Heart left ventricle (tissue), 16 donors: ENCODE results near the gene IFI44L. TPM values are rescaled to one million over a fixed set of nuclear protein-coding genes. Genes with fewer than 3 reads are reported as not detected.

Experiments used
- ATAC-seq, 4 donors: fragments of 200-7000 bp; cut with Tn5 transposase; one replicate each; pipeline ENCODE4 v1.9.1; 2020 to 2022; ENCODE audit warnings: moderate library complexity in 4 of 4, mild to moderate bottlenecking in 3 of 4, moderate number of reproducible peaks in 1 of 4
- DNase-seq, 5 donors: peaks; one replicate each; pipeline ENCODE4 v3.0.0-alpha.2; 2020
- H3K27ac ChIP-seq, 12 donors: fragments of 200-600 bp; sonication (generic) in 4 of 12; one replicate each; pipeline versions ENCODE4 v1.5.0 to v1.8.0; 2016 to 2022; ENCODE audit warnings: mild to moderate bottlenecking in 2 of 12
- H3K27me3 ChIP-seq, 9 donors: fragments of 200-600 bp; sonication (generic) in 2 of 9; one replicate each; pipeline versions ENCODE4 v1.5.1 to v1.8.0; 2016 to 2022; ENCODE audit warnings: mild to moderate bottlenecking in 3 of 9
- H3K36me3 ChIP-seq, 9 donors: fragments of 200-600 bp; sonication (generic) in 2 of 9; one replicate each; pipeline versions ENCODE4 v1.5.0 to v1.8.0; 2018 to 2022; ENCODE audit warnings: mild to moderate bottlenecking in 2 of 9
- H3K4me1 ChIP-seq, 12 donors: fragments of 200-600 bp; sonication (generic) in 4 of 12; one replicate each; pipeline versions ENCODE4 v1.5.0 to v1.8.0; 2016 to 2022; ENCODE audit warnings: mild to moderate bottlenecking in 3 of 12
- H3K4me3 ChIP-seq, 12 donors: fragments of 200-600 bp; sonication (generic) in 4 of 12; one replicate each; pipeline versions ENCODE4 v1.5.0 to v1.8.0; 2017 to 2022; ENCODE audit warnings: mild to moderate bottlenecking in 9 of 12, moderate library complexity in 4 of 12
- H3K9me3 ChIP-seq, 12 donors: fragments of 200-600 bp; sonication (generic) in 4 of 12; one replicate each; pipeline versions ENCODE4 v1.5.0 to v1.8.0; 2016 to 2022; ENCODE audit warnings: mild to moderate bottlenecking in 1 of 12
- CTCF ChIP-seq, 12 donors: fragments of 200-600 bp; sonication (generic) in 4 of 12; IDR thresholded peaks; one replicate each; pipeline versions ENCODE4 v1.5.0 to v1.8.0; 2018 to 2022; ENCODE audit warnings: antibody characterized with exemption in 12 of 12, mild to moderate bottlenecking in 5 of 12
- POLR2A ChIP-seq, 2 donors: fragments of 450-650 bp; IDR thresholded peaks; one replicate each; pipeline ENCODE4 v1.6.1; 2017; ENCODE audit warnings: antibody characterized with exemption in 2 of 2, mild to moderate bottlenecking in 2 of 2, moderate library complexity in 2 of 2
- WGBS, 4 donors: extraction: QIAGEN DNeasy Blood & Tissue Kit in 2 of 4; methylation state at CpG; one replicate each; pipeline versions ENCODE4 v1.1.5 to v1.1.7; 2013 to 2018; 5-methylcytosine and 5-hydroxymethylcytosine counted together
- intact Hi-C, 10 donors: fragments of 100-400 bp; cut with DNase I; formaldehyde crosslinking; loops; one replicate each; pipeline versions ENCODE4 v1.11.1 to v1.14.2; 2022
- polyA plus RNA-seq, 2 donors: library from polyadenylated mRNA; stranded (reverse); fragments of 200-250 nt; gene quantifications; one replicate each; pipeline ENCODE4 v1.2.3, GENCODE V29; 2013
- total RNA-seq, 9 donors: library from RNA; depleted of rRNA in 2 of 9; stranded (reverse); fragments of >200 nt in 2 of 9; fragmentation: NEBNext Ultra II Directional in 3 of 9; extraction: Animal tissue kit (Norgen Biotek cat#: 25700) in 3 of 9; gene quantifications; one replicate each; pipeline versions ENCODE4 v1.1.0 to v1.2.4, GENCODE V29; 2016 to 2023
- donor health status: ischemic (EF 13 %, LVEDD 7.1; RV severe dilation, severe dysfunction).
- donor health status: healthy with polysubstance abuse.
- donor health status: DM: no; HTN: yes; CAD: no.
- donor health status: DM: no; HTN: no; CAD: no.
- donor health status: ischemic (EF 25% LVEDD 6.9; RV normal size, moderate dysfunction).
- donor health status: ischemic (EF 25% LVEDD 5.7; RV mildly dilated, moderate dysfunction).
- donor health status: healthy.
- donor health status: DM: yes; HTN: yes; CAD: no.
- donor health status: ischemic (EF 35%, LVEDD 5.7; RV mildly dilated, moderate dysfunction).
- donor health status: nonischemic (EF 11% LVEDD 7.7; RV severe dilation, severe dysfunction).
- donor health status: DM: yes; HTN: yes; CAD: no.
- donor health status: PGD.
- donor health status: ischemic (EF 29% LVEDD 5.4; RV normal size, mild dysfunction).
- donor health status: nonischemic (EF 23%, LVEDD 6.1; RV moderate dilation, normal function).

IFI44L gene
- total and polyA plus RNA-seq, 11 donors, result 3.3 to 41.7 (median 8.0) TPM

GRCh38 chr1:78688697-78689096 is 68.4 kb downstream of the IFI44L start:
- H3K4me3 ChIP-seq, result no peak overlapping the region
- no peak for ATAC-seq

GRCh38 chr1:78690516-78690915 is 70.3 kb downstream of the IFI44L start:
- Histone ChIP-seq H3K27ac (no peak overlapping the region), H3K4me3 (no peak overlapping the region), H3K36me3 (no peaks in the 10 kb centered on the region), H3K27me3 (no peaks in the 10 kb centered on the region), H3K9me3 (no peaks in the 10 kb centered on the region), H3K4me1 (no peaks in the 10 kb centered on the region)
- TF ChIP-seq POLR2A (IDR thresholded peaks at IDR 0.05) (no peak), CTCF (IDR thresholded peaks at IDR 0.05) (no peak)
- no peak for ATAC-seq
- intact Hi-C loops, result no loop called here
- no peak for DNase-seq
- WGBS, 4 donors, result 73 to 86% (median 81%) methylated on average over 3 of the region's 3 CpGs

More at GRCh38 chr1:78688697-78689096, 68.4 kb downstream of the IFI44L start:
- no peaks in the 10 kb centered on the region for H3K9me3 ChIP-seq
- no peak overlapping the region for H3K27ac ChIP-seq
- no peaks in the 10 kb centered on the region for H3K4me1 ChIP-seq
- intact Hi-C loops, result no loop called here
- TF ChIP-seq CTCF (IDR thresholded peaks at IDR 0.05) (peak in 3 of 12 donors; percentile 10 to 31 (median 29)), POLR2A (IDR thresholded peaks at IDR 0.05) (no peak)
- no peaks in the 10 kb centered on the region for H3K27me3 ChIP-seq
- no peaks in the 10 kb centered on the region for H3K36me3 ChIP-seq
- DNase-seq, result no peak

- Histone ChIP-seq H3K27ac (no peak overlapping the region), H3K36me3 (no peaks in the 10 kb centered on the region), H3K27me3 (no peaks in the 10 kb centered on the region), H3K9me3 (peaks cover 0 to 5% (median 0%) of the 10 kb centered on the region in 12 donors), H3K4me1 (no peaks in the 10 kb centered on the region), H3K4me3 (no peak overlapping the region)
- TF ChIP-seq CTCF (IDR thresholded peaks at IDR 0.05) (no peak), POLR2A (IDR thresholded peaks at IDR 0.05) (no peak)
- DNase-seq (no peak), ATAC-seq (no peak)
- WGBS, 4 donors, result 41 to 54% (median 47%) methylated on average over 4 of the region's 4 CpGs
- intact Hi-C loops, result no loop called here
Observed at GRCh38 chr1:78691995-78692747, 71.9 kb downstream of the IFI44L start.

Other genes with a start within 250 kb of the IFI44L start
- gene PTGFR, start 129.5 kb upstream of the IFI44L start, total RNA-seq, result 1 to 10 TPM in 3 of 9 donors, under 1 TPM in 6; 0.16 to 3.6 (median 0.39) TPM
- gene PTGFR, start 129.5 kb upstream of the IFI44L start, polyA plus RNA-seq, result under 1 TPM; 0.15 to 0.30 TPM
- 10 to 100 TPM in 4 of 9 donors, 1 to 10 TPM in 5; 4.5 to 43.0 (median 9.6) TPM for gene IFI44, start 29.4 kb downstream of the IFI44L start, total RNA-seq
- 10 to 100 TPM; 11.2 to 14.8 TPM for gene IFI44, start 29.4 kb downstream of the IFI44L start, polyA plus RNA-seq